GM12878 (cell line): Measurements from ENCODE around the gene PLD5. TPM values are rescaled to one million over a fixed set of nuclear protein-coding genes. Genes with fewer than 3 reads are reported as not detected.

ENCODE experiments used
- CEBPZ ChIP-seq: fragments of 150-350 bp; IDR thresholded peaks from 2 replicates; pipeline ENCODE4 v1.6.1; 2016; ENCODE audit warnings: low read depth, low read length
- IRF5 ChIP-seq: fragments of 450-650 bp; IDR thresholded peaks from 2 replicates; pipeline ENCODE4 v1.6.1; 2017; ENCODE audit warnings: borderline replicate concordance
- RUNX3 ChIP-seq: IDR thresholded peaks from 2 replicates; pipeline ENCODE4 v1.6.1; 2012; ENCODE audit warnings: low read length, inconsistent platforms
- SIN3A ChIP-seq: IDR thresholded peaks from 2 replicates; pipeline ENCODE4 v1.6.1; 2012; ENCODE audit warnings: low read depth, low read length, improper control_type of control experiment
- TCF12 ChIP-seq: IDR thresholded peaks from 2 replicates; pipeline ENCODE4 v1.6.1; 2011; ENCODE audit warnings: low read depth, mild to moderate bottlenecking, low read length
- YBX1 ChIP-seq: fragments of 450-650 bp; IDR thresholded peaks from 2 replicates; pipeline ENCODE4 v1.6.1; 2016; ENCODE audit warnings: antibody characterized with exemption
- ZBTB40 ChIP-seq: fragments of 450-650 bp; IDR thresholded peaks from 2 replicates; pipeline ENCODE4 v1.6.1; 2016; ENCODE audit warnings: mild to moderate bottlenecking, moderate library complexity, borderline replicate concordance
- ZNF384 ChIP-seq: IDR thresholded peaks from 2 replicates; pipeline ENCODE4 v1.6.1; 2012; ENCODE audit warnings: low read depth, mild to moderate bottlenecking, low read length, improper control_type of control experiment, borderline replicate concordance
- polyA plus RNA-seq, 11 experiments: library from polyadenylated mRNA; depleted of rRNA in 4 of 11; unstranded in 6 of 11; stranded (reverse) in 5 of 11; fragments of >200 nt; fragmentation: Nextera tagmentation in 4 of 11; fragmentation: Illumina TruSeq in 1 of 11; extraction: Ambion mirVana in 4 of 11; extraction: Trizol in 1 of 11; gene quantifications; 1 replicate in 1 of 11; 2 replicates in 10 of 11; pipeline versions ENCODE4 v1.2.1 to v1.2.3, GENCODE V29; 2011 to 2016; ENCODE audit warnings: inconsistent platforms in 2 of 11, missing spikeins in 2 of 11, low read depth in 1 of 11
- total RNA-seq, 4 experiments: library from RNA; depleted of rRNA in 3 of 4; stranded (reverse); fragments of >200 nt in 3 of 4; fragmentation: Illumina TruSeq in 1 of 4; extraction: Trizol in 1 of 4; gene quantifications; 2 replicates each; pipeline versions ENCODE4 v1.2.1 to v1.2.3, GENCODE V29; 2013 to 2021

PLD5 gene
- total and polyA plus RNA-seq, 10 of the 15 experiments (the other 5 are each of a cell fraction or from before 2014, with no cell fraction given): not detected

- TF ChIP-seq IRF5: no peak
- TF ChIP-seq SIN3A: no peak
- TF ChIP-seq ZNF384: no peak
- no peak for TF ChIP-seq TCF12
- no peak for TF ChIP-seq ZBTB40
- TF ChIP-seq YBX1: no peak
- no peak for TF ChIP-seq CEBPZ
- TF ChIP-seq RUNX3: no peak
- TF ChIP-seq, all 136 proteins: peak for 0
These were observed 391.1 kb downstream of the PLD5 start (continued) for GRCh38 chr1:242133351-242133750.
